Motor neuron (in vitro differentiated cells): Measurements from ENCODE around the gene NOPCHAP1. TPM values are rescaled to one million over a fixed set of nuclear protein-coding genes. Genes with fewer than 3 reads are reported as not detected.

Experiments
- ATAC-seq, 8 experiments: fragments of 200-7000 bp; cut with Tn5 transposase; replicated peaks in 6 of 8; 2 replicates each; pipeline ENCODE4 v1.8.0; 2021; ENCODE audit warnings: mild to moderate bottlenecking in 8 of 8, moderate library complexity in 8 of 8
- H3K27ac ChIP-seq, 2 donors: fragments of 250-450 bp; sonication (Bioruptor Pico); 2 replicates each; pipeline ENCODE4 v1.9.0; 2021; ENCODE audit warnings: antibody characterized with exemption in 2 of 2, mild to moderate bottlenecking in 2 of 2, moderate library complexity in 1 of 2
- H3K4me1 ChIP-seq, 2 donors: fragments of 250-450 bp; sonication (Bioruptor Pico); replicated peaks in 1 of 2; 2 replicates each; pipeline ENCODE4 v1.6.1; 2021; ENCODE audit warnings: antibody characterized with exemption in 2 of 2, mild to moderate bottlenecking in 2 of 2, moderate library complexity in 1 of 2
- H3K4me3 ChIP-seq, 5 donors: fragments of 250-450 bp; sonication (Bioruptor Pico); 2 replicates each; pipeline ENCODE4 v1.9.0; 2021; ENCODE audit warnings: antibody characterized with exemption in 5 of 5, mild to moderate bottlenecking in 5 of 5, moderate library complexity in 4 of 5
- WGBS, 10 experiments: fragments of 450-650 bp; shearing (Covaris generic); methylation state at CpG; one replicate each; pipeline ENCODE4 v1.0.0; 2022; 5-methylcytosine and 5-hydroxymethylcytosine counted together
- in situ Hi-C, 9 experiments: fragments of 400-800 bp; cut with MboI; loops; one replicate each; pipeline ENCODE4 v1.15.0; 2021; ENCODE audit warnings: low sequenced_read_pairs in 9 of 9, low pct_unique_long_range_greater_than_20kb in 2 of 9; ENCODE audit not compliant: unreplicated experiment in 9 of 9
- total RNA-seq, 8 experiments: library from RNA; unstranded; fragments of 300-600 nt; gene quantifications; 2 replicates each; pipeline versions ENCODE4 v1.2.3 to v1.2.4, GENCODE V29; 2022

Gene NOPCHAP1
- total RNA-seq, 8 experiments from 2014 or later = 7.4 to 20.6 (median 13.1) TPM

- 29 to 100% (median 52%) methylated on average over 2 to 11 of the region's 13 CpGs for WGBS, 10 experiments
- Histone ChIP-seq H3K4me1 (peaks cover 10 to 22% of the 10 kb centered on the region in 2 donors), H3K27ac (no peak overlapping the region), H3K4me3 (peak overlapping the region; percentile 67 to 99 (median 86))
- no peak for ATAC-seq
- in situ Hi-C loops = loop anchor here in 1 of 9 experiments (25.0 kb wide), 1 partner anchor 95 kb away; no protein-coding TSS in a partner anchor
Measured at GRCh38 chr12:104956870-104957718, 29.0 kb upstream of the NOPCHAP1 start.

GRCh38 chr12:104957719-104958000 lies 28.5 kb upstream of the NOPCHAP1 start:
- 17% methylated on average over 2 of the region's 31 CpGs; no CpG with 5 or more reads in 9 of the 10 experiments for whole genome bisulfite sequencing, 10 experiments
- ATAC-seq = peak in 1 of 8 experiments; percentile 6
- in situ Hi-C loops = loop anchor here in 1 of 9 experiments (25.0 kb wide), 1 partner anchor 95 kb away; no protein-coding TSS in a partner anchor

GRCh38 chr12:104958001-104958804 lies 27.9 kb upstream of the NOPCHAP1 start, which contains the start of gene SLC41A2:
SLC41A2 (minus strand) TSS chr12:104958290; CDS start chr12:104928527, 29,763 bp downstream.
- peak within 1 kb of the TSS; percentile 84 to 86 for H3K27ac ChIP-seq
- 0 to 3% (median 0%) methylated on average over 1 to 6 of the region's 83 CpGs; no CpG with 5 or more reads in 7 of the 10 experiments for WGBS, 10 experiments
- ATAC-seq = peak; percentile 73 to 90 (median 82)
- H3K4me1 ChIP-seq = peaks cover 10 to 24% of the 10 kb centered on the region in 2 donors
- peak within 1 kb of the TSS; percentile 67 to 99 (median 86) for H3K4me3 ChIP-seq
- in situ Hi-C loops = loop anchor here in 1 of 9 experiments (25.0 kb wide), 1 partner anchor 96 kb away; no protein-coding TSS in a partner anchor

More at GRCh38 chr12:104957719-104958000, 28.5 kb upstream of the NOPCHAP1 start:
- Histone ChIP-seq H3K4me1 (peaks cover 10 to 22% of the 10 kb centered on the region in 2 donors), H3K4me3 (peak overlapping the region; percentile 67 to 99 (median 86)), H3K27ac (peak overlapping the region; percentile 84 to 86)

GRCh38 chr12:104958805-104959334 lies 27.2 kb upstream of the NOPCHAP1 start:
- Histone ChIP-seq H3K4me3 (peak overlapping the region; percentile 67 to 99 (median 86)), H3K27ac (peak overlapping the region; percentile 84 to 86), H3K4me1 (peaks cover 16 to 31% of the 10 kb centered on the region in 2 donors)
- WGBS, 10 experiments = 22 to 100% (median 80%) methylated on average over 1 to 13 of the region's 14 CpGs; no CpG with 5 or more reads in 1 of the 10 experiments
- peak in 2 of 8 experiments; percentile 9 to 10 for ATAC-seq
- in situ Hi-C loops = loop anchor here in 1 of 9 experiments (25.0 kb wide), 1 partner anchor 97 kb away; no protein-coding TSS in a partner anchor

GRCh38 chr12:104959335-104959841 lies 26.7 kb upstream of the NOPCHAP1 start:
- peaks cover 21 to 36% of the 10 kb centered on the region in 2 donors for H3K4me1 ChIP-seq
- in situ Hi-C loops = loop anchor here in 1 of 9 experiments (25.0 kb wide), 1 partner anchor 97 kb away; no protein-coding TSS in a partner anchor
- peak overlapping the region in 1 of 2 donors; percentile 84 for H3K27ac ChIP-seq
- peak in 2 of 8 experiments; percentile 4 to 19 for ATAC-seq
- WGBS, 10 experiments = 0 to 100% (median 60%) methylated on average over 1 to 2 of the region's 2 CpGs; no CpG with 5 or more reads in 1 of the 10 experiments
- no peak overlapping the region for H3K4me3 ChIP-seq

GRCh38 chr12:104960464-104960863 lies 25.7 kb upstream of the NOPCHAP1 start:
- Histone ChIP-seq H3K4me3 (no peak overlapping the region), H3K4me1 (peaks cover 28 to 45% of the 10 kb centered on the region in 2 donors), H3K27ac (no peak overlapping the region)
- WGBS, 10 experiments = 78 to 100% (median 93%) methylated on average over 2 to 4 of the region's 4 CpGs; no CpG with 5 or more reads in 1 of the 10 experiments
- in situ Hi-C loops = loop anchor here in 1 of 9 experiments (25.0 kb wide), 1 partner anchor 98 kb away; no protein-coding TSS in a partner anchor
- no peak for ATAC-seq

- Histone ChIP-seq H3K4me1 (peaks cover 25 to 35% of the 10 kb centered on the region in 2 donors), H3K27ac (peak overlapping the region in 1 of 2 donors; percentile 5), H3K4me3 (no peak overlapping the region)
- ATAC-seq = peak in 4 of 8 experiments; percentile 40 to 60 (median 52)
- in situ Hi-C loops = loop anchor here in 1 of 9 experiments (25.0 kb wide), 1 partner anchor 101 kb away; no protein-coding TSS in a partner anchor
- 20 to 100% (median 63%) methylated on average over 1 to 3 of the region's 6 CpGs; no CpG with 5 or more reads in 3 of the 10 experiments for WGBS, 10 experiments
Measured at GRCh38 chr12:104963757-104964156, 22.4 kb upstream of the NOPCHAP1 start.

- no peak overlapping the region for H3K4me3 ChIP-seq
- WGBS, 10 experiments = 7 to 40% (median 16%) methylated on average over 1 to 8 of the region's 8 CpGs
- peak; percentile 79 to 98 (median 94) for ATAC-seq
- in situ Hi-C loops = loop anchor here in 1 of 9 experiments (25.0 kb wide), 1 partner anchor 102 kb away; no protein-coding TSS in a partner anchor
- H3K4me1 ChIP-seq = peaks cover 20 to 29% of the 10 kb centered on the region in 2 donors
- peak overlapping the region in 1 of 2 donors; percentile 5 for H3K27ac ChIP-seq
Measured at GRCh38 chr12:104964167-104964855, 21.8 kb upstream of the NOPCHAP1 start.

GRCh38 chr12:104964856-104965205 lies 21.3 kb upstream of the NOPCHAP1 start:
- WGBS, 10 experiments = 20 to 100% (median 82%) methylated on average over 1 to 2 of the region's 2 CpGs
- in situ Hi-C loops = loop anchor here in 1 of 9 experiments (25.0 kb wide), 1 partner anchor 103 kb away; no protein-coding TSS in a partner anchor
- no peak overlapping the region for H3K4me3 ChIP-seq
- H3K27ac ChIP-seq = peak overlapping the region in 1 of 2 donors; percentile 5
- H3K4me1 ChIP-seq = peaks cover 18 to 26% of the 10 kb centered on the region in 2 donors
- no peak for ATAC-seq

GRCh38 chr12:104966677-104967076 lies 19.4 kb upstream of the NOPCHAP1 start:
- Histone ChIP-seq H3K27ac (no peak overlapping the region), H3K4me3 (no peak overlapping the region), H3K4me1 (peaks cover 18 to 24% of the 10 kb centered on the region in 2 donors)
- in situ Hi-C loops = loop anchor here in 1 of 9 experiments (25.0 kb wide), 1 partner anchor 104 kb away; no protein-coding TSS in a partner anchor
- ATAC-seq = no peak
- 78 to 96% (median 89%) methylated on average over 1 to 4 of the region's 4 CpGs; no CpG with 5 or more reads in 1 of the 10 experiments for WGBS, 10 experiments

- Histone ChIP-seq H3K4me3 (no peak overlapping the region), H3K27ac (no peak overlapping the region), H3K4me1 (peaks cover 7 to 10% of the 10 kb centered on the region in 2 donors)
- in situ Hi-C loops = loop anchor here in 1 of 9 experiments (25.0 kb wide), 1 partner anchor 107 kb away; no protein-coding TSS in a partner anchor
- no peak for ATAC-seq
- 13 to 92% (median 80%) methylated on average over 1 to 3 of the region's 3 CpGs; no CpG with 5 or more reads in 1 of the 10 experiments for WGBS, 10 experiments
Measured at GRCh38 chr12:104969343-104969742, 16.8 kb upstream of the NOPCHAP1 start.
